ENCODE results near the gene HCK.
"Not testable (repeated sequence)": the region's sequence is repeated elsewhere in the genome, so short reads cannot be mapped to it uniquely, and the experiment has no call there.

HCK gene

DNA sequence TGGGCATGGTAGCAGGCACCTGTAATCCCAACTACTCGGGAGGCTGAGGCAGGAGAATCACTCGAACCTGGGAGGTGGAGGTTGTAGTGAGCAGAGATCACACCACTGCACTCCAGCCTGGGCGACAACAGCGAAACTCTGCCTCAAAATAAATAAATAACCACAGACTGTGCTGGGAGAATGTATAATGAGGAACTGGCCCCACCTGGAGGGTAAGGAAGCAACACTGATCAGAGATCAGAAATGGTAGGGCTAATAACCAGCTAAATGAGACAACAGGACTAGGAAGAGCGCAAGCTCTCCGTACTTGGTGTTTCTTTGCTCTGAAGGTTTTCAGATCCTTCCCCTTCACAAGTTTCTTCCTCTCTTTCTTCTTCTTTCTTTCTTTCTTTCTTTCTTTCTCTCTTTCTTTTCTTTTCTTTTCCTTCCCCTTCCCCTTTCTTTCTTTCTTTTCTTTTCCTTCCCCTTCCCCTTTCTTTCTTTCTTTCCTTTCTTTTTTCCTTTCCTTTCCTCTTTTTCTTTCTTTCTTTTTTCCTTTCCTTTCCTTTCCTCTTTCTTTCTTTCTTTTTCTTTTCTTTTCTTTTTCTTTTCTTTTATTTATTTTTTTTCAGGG is 27.3 kb upstream of the HCK start:
- no peaks in the 10 kb centered on the region for H3K9me3 ChIP-seq (replicated peaks in 1 of 11)
- H3K4me1 ChIP-seq: peaks cover 8 to 26% (median 16%) of the 10 kb centered on the region in 10 experiments
- no peaks in the 10 kb centered on the region for H4K20me1 ChIP-seq
- peaks cover 9 to 21% (median 19%) of the 10 kb centered on the region in 11 experiments for H3K27me3 ChIP-seq
- no peak overlapping the region for H3K27ac ChIP-seq
- no peak overlapping the region; a peak in 1 of 22 replicates for H3K9ac ChIP-seq
- TF ChIP-seq Cebpa-rat (IDR thresholded peaks at IDR 0.05): no peak
- H3K4me3 ChIP-seq: no peak overlapping the region
- H3K4me2 ChIP-seq: peak overlapping the region in 8 of 11 experiments; percentile 8 to 42 (median 25); a peak in 7 of 22 replicates
- H3K36me3 ChIP-seq: no peaks in the 10 kb centered on the region

DNA sequence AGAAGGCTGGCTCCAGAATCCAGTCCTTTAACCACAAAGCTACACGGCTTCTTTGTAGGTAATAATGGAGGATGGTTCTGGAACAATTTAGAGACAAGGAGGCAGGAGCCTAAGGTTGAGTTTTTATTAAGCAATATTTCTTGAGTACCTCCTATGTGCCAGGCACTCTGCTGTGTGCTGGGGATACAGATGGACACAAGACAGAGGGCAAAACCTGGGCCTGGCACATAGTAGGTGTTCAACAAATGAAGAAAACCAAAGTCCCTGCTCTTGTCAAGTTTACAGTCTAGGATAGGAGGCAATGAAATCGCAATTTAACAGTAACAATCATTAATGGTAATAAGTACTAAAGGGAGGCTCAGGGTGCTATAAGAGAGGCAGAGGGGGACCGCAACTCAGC is 24.4 kb upstream of the HCK start:
- H3K4me2 ChIP-seq: no peak overlapping the region
- H3K27me3 ChIP-seq: peaks cover 0 to 4% (median 0%) of the 10 kb centered on the region in 11 experiments; a peak in 1 of 22 replicates
- no peak for TF ChIP-seq Cebpa-rat (IDR thresholded peaks at IDR 0.05)
- no peaks in the 10 kb centered on the region for H3K9me3 ChIP-seq (replicated peaks in 1 of 11)
- H4K20me1 ChIP-seq: no peaks in the 10 kb centered on the region
- no peak overlapping the region for H3K27ac ChIP-seq
- no peak overlapping the region for H3K4me3 ChIP-seq
- H3K36me3 ChIP-seq: no peaks in the 10 kb centered on the region
- no peak overlapping the region for H3K9ac ChIP-seq
- H3K4me1 ChIP-seq: peaks cover 0 to 34% (median 26%) of the 10 kb centered on the region in 10 experiments; a peak in 18 of 20 replicates

DNA sequence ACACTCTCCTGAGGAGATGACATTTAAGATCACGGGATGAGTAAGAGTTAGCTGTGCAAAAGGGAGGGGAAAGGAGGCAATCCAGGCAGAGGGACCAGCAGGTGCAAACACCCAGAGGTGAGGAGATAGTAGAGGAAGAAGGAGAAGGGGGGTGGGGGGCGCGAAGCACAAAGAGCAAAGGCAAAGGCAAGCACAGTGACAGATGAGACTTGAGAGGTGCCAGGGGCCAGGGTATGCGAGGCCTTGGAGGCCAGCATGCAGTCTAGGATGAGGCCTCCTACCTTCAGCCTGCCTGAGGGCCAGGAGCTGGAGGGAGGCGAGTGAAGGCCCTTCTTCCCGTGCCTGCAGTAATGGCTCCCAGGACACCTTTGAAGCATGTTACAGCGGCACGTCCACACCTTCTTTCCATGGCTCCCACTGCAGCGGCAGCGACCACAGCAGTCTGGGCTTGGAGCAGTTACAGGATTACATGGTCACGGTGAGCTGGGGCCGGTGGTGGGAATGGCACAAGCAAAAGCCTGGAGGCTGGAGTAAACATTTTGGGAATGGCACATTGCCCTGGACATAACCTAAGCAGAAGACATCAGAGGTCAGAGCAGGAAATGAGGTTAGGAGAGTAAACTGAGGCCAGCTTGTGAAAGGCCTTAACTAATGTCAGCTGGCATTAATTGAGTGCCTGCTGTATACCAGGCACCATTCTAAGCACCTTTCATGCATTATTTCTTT is 23.2 kb upstream of the HCK start:
- Histone ChIP-seq H3K27me3 (peaks cover 0 to 4% (median 0%) of the 10 kb centered on the region in 11 experiments; a peak in 1 of 22 replicates), H3K9ac (0 out of 22 replicates have a peak overlapping the region, but pooled peaks of 1 of the 11 experiments have one; percentile 3), H4K20me1 (no peaks in the 10 kb centered on the region), H3K4me2 (peak overlapping the region in 1 of 11 experiments; percentile 3; a peak in 1 of 22 replicates), H3K36me3 (no peaks in the 10 kb centered on the region), H3K27ac (no peak overlapping the region), H3K4me3 (no peak overlapping the region), H3K9me3 (replicated peaks in 1 of 11) (no peaks in the 10 kb centered on the region), H3K4me1 (peaks cover 10 to 45% (median 38%) of the 10 kb centered on the region in 10 experiments; a peak in 19 of 20 replicates)
- no peak for TF ChIP-seq Cebpa-rat (IDR thresholded peaks at IDR 0.05)

DNA sequence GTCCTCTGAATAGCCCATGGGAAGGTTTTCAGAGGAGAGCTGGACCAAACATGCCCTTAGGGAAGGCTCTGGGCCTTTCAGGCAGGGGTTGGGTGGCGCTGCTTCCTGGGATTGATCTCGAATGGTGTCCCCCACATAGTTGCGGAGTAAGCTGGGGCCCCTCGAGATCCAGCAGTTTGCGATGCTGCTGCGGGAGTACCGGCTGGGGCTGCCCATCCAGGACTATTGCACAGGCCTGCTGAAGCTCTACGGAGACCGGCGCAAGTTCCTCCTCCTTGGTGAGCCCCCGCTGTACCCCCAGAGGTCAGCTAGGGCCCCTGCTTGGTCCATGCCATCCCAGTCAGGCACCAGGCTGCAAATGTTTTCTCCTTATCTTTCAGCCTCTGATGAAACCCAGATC is 22.5 kb upstream of the HCK start:
- H3K9ac ChIP-seq: peak overlapping the region in 3 of 11 experiments; percentile 3 to 12 (median 4); a peak in 2 of 22 replicates
- H3K4me1 ChIP-seq: peaks cover 15 to 50% (median 43%) of the 10 kb centered on the region in 10 experiments
- peak overlapping the region in 2 of 11 experiments; percentile 0 to 3; a peak in 2 of 22 replicates for H3K4me2 ChIP-seq
- peaks cover 0 to 4% (median 0%) of the 10 kb centered on the region in 11 experiments; a peak in 1 of 22 replicates for H3K27me3 ChIP-seq
- no peaks in the 10 kb centered on the region for H3K36me3 ChIP-seq
- H3K4me3 ChIP-seq: no peak overlapping the region
- no peaks in the 10 kb centered on the region for H4K20me1 ChIP-seq
- H3K9me3 ChIP-seq (replicated peaks in 1 of 11): no peaks in the 10 kb centered on the region
- no peak for TF ChIP-seq Cebpa-rat (IDR thresholded peaks at IDR 0.05)
- H3K27ac ChIP-seq: no peak overlapping the region

DNA sequence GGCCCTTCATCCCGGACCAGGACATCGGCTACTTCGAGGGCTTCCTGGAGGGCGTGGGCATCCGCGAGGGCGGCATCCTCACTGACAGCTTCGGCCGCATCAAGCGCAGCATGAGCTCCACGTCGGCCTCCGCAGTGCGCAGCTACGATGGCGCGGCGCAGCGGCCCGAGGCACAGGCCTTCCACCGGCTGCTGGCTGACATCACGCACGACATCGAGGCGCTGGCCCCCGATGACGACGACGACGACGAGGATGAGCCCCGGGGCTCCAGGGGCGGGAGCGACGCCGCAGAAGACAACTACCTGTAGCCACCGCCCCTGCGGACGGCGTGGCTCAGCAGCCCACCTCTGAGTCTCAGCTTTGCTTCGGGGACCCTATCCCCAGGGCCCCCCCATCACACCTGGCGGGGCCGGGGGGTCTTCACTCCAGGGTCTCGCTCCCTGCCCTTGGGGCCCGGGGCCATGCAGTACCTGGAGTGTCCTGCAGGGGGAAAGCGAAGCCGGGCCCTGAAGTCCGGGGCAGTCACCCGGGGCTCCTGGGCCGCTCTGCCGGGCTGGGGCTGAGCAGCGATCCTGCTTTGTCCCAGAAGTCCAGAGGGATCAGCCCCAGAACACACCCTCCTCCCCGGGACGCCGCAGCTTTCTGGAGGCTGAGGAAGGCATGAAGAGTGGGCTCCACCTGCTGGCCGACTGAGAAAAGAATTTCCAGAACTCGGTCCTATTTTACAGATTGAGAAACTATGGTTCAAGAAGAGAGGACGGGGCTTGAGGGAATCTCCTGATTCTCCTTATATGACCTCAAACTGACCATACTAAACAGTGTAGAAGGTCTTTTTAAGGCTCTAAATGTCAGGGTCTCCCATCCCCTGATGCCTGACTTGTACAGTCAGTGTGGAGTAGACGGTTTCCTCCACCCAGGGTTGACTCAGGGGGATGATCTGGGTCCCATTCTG is 20.8 kb upstream of the HCK start:
- H3K36me3 ChIP-seq: no peaks in the 10 kb centered on the region
- H3K9me3 ChIP-seq (replicated peaks in 1 of 11): no peaks in the 10 kb centered on the region
- H3K4me2 ChIP-seq: peak overlapping the region; percentile 56 to 92 (median 81)
- H4K20me1 ChIP-seq: no peaks in the 10 kb centered on the region
- peak overlapping the region in 6 of 11 experiments; percentile 20 to 89 (median 70); a peak in 10 of 22 replicates for H3K27ac ChIP-seq
- H3K4me1 ChIP-seq: peaks cover 33 to 63% (median 53%) of the 10 kb centered on the region in 10 experiments
- peaks cover 0 to 4% (median 0%) of the 10 kb centered on the region in 11 experiments; a peak in 1 of 22 replicates for H3K27me3 ChIP-seq
- peak overlapping the region; percentile 42 to 70 (median 55); a peak in 20 of 22 replicates for H3K9ac ChIP-seq
- peak overlapping the region in 9 of 10 experiments; percentile 34 to 58 (median 42); a peak in 13 of 20 replicates for H3K4me3 ChIP-seq
- TF ChIP-seq Cebpa-rat (IDR thresholded peaks at IDR 0.05): no peak

DNA sequence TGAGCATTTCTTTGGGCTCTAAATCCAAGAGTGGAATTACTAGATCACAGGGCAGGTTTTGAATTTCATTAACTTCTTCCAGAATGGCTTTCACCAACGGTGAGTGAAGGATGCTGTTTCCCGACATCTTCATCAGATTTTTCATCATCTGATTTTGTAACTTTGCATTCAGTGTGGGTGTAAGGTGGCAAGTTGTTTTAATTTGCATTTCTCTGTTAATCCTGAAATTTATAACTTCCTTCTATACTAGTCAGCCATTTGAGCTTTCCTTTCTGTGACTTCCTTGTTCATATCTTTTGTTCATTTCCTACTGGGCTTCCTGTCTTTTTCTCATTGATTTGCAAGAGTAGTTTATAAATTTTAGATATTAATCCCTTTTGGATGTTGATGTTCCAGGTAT is 18.7 kb upstream of the HCK start:
- TF ChIP-seq Cebpa-rat (IDR thresholded peaks at IDR 0.05): no peak

DNA sequence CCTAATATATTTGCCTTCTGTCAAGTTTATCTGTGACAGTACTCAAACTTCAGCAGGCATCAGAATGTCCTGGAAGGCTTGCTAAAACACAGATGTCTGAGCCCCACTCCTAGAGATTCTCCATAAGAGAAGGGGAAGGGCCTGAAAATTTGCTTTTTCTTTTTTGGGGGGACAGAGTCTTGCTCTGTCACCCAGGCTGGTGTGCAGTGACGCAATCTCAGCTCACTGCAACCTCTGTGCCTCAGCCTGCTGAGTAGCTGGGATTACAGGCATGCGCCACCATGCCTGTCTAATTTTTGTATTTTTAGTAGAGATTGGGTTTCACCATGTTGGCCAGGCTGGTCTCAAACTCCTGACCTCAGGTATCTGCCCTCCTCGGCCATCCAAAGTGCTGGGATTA is 18.3 kb upstream of the HCK start:
- peak overlapping the region in 9 of 11 experiments; percentile 30 to 74 (median 52); a peak in 11 of 22 replicates for H3K9ac ChIP-seq
- not testable (repeated sequence) for H3K27me3 ChIP-seq, H3K36me3 ChIP-seq, H4K20me1 ChIP-seq, H3K4me3 ChIP-seq
- H3K27ac ChIP-seq: peak overlapping the region in 10 of 11 experiments; percentile 68 to 96 (median 89); a peak in 19 of 22 replicates
- peaks cover 45 to 88% (median 77%) of the 10 kb centered on the region in 10 experiments for H3K4me1 ChIP-seq
- peak overlapping the region in 10 of 11 experiments; percentile 33 to 92 (median 85); a peak in 19 of 22 replicates for H3K4me2 ChIP-seq
- H3K9me3 ChIP-seq (replicated peaks in 1 of 11): peaks cover 0 to 16% (median 11%) of the 10 kb centered on the region in 11 experiments; a peak in 16 of 22 replicates
- peak in 6 of 11 experiments; percentile 17 to 69 (median 48); a peak in 8 of 22 replicates for TF ChIP-seq Cebpa-rat (IDR thresholded peaks at IDR 0.05)

More for the DNA sequence above, 18.7 kb upstream of the HCK start:
- H4K20me1 ChIP-seq: no peaks in the 10 kb centered on the region
- peak overlapping the region in 10 of 11 experiments; percentile 33 to 92 (median 85); a peak in 19 of 22 replicates for H3K4me2 ChIP-seq
- peaks cover 0 to 14% (median 10%) of the 10 kb centered on the region in 11 experiments; a peak in 16 of 22 replicates for H3K9me3 ChIP-seq (replicated peaks in 1 of 11)
- peak overlapping the region in 9 of 11 experiments; percentile 30 to 74 (median 52); a peak in 10 of 22 replicates for H3K9ac ChIP-seq
- H3K27ac ChIP-seq: peak overlapping the region in 9 of 11 experiments; percentile 73 to 96 (median 89); a peak in 18 of 22 replicates
- H3K4me1 ChIP-seq: peaks cover 44 to 84% (median 73%) of the 10 kb centered on the region in 10 experiments
- no peaks in the 10 kb centered on the region for H3K36me3 ChIP-seq
- H3K27me3 ChIP-seq: peaks cover 0 to 4% (median 0%) of the 10 kb centered on the region in 11 experiments; a peak in 1 of 22 replicates
- H3K4me3 ChIP-seq: no peak overlapping the region
